Osteoblast (primary cell): ENCODE measurements around the gene CFAP210. TPM values are rescaled to one million over a fixed set of nuclear protein-coding genes. Genes with fewer than 3 reads are reported as not detected.

ENCODE experiments used
- DNase-seq: peaks from one replicate; pipeline ENCODE4 v3.0.0; 2011; ENCODE audit warnings: low spot score, mixed read lengths; ENCODE audit not compliant: insufficient read length; ENCODE audit errors: missing footprints
- H2AFZ ChIP-seq: 2 replicates; pipeline ENCODE4 v1.6.0; 2011; ENCODE audit warnings: mild to moderate bottlenecking, low read length
- H3K27ac ChIP-seq: 2 replicates; pipeline ENCODE4 v1.5.1; 2011; ENCODE audit warnings: mild to moderate bottlenecking, low read depth, low read length, moderate library complexity
- H3K27me3 ChIP-seq: 2 replicates; pipeline ENCODE4 v1.6.0; 2012; ENCODE audit warnings: mild to moderate bottlenecking, control low read depth, inconsistent platforms, low read length, moderate library complexity; ENCODE audit not compliant: insufficient read depth
- H3K36me3 ChIP-seq: 2 replicates; pipeline ENCODE4 v1.5.1; 2011; ENCODE audit warnings: mild to moderate bottlenecking, low read length, control low read depth, moderate library complexity; ENCODE audit not compliant: insufficient read depth
- H3K4me1 ChIP-seq: 2 replicates; pipeline ENCODE4 v1.5.1; 2011; ENCODE audit warnings: mild to moderate bottlenecking, low read length, control low read depth, moderate library complexity; ENCODE audit not compliant: insufficient read depth
- H3K4me2 ChIP-seq: 2 replicates; pipeline ENCODE4 v1.6.0; 2011; ENCODE audit warnings: mild to moderate bottlenecking, low read length; ENCODE audit not compliant: insufficient read depth
- H3K4me3 ChIP-seq: fragments of 200-600 bp; sonication (generic); 3 replicates; pipeline ENCODE4 v1.5.1; 2012; ENCODE audit warnings: mild to moderate bottlenecking, low read length, inconsistent platforms; ENCODE audit not compliant: insufficient read depth
- H3K79me2 ChIP-seq: 2 replicates; pipeline ENCODE4 v1.6.0; 2012; ENCODE audit warnings: mild to moderate bottlenecking, low read length, control low read depth, inconsistent platforms; ENCODE audit not compliant: insufficient read depth
- H3K9me3 ChIP-seq: 2 replicates; pipeline ENCODE4 v1.5.1; 2011; ENCODE audit warnings: low read depth, low read length, control low read depth
- H4K20me1 ChIP-seq: 2 replicates; pipeline ENCODE4 v1.6.0; 2012; ENCODE audit warnings: mild to moderate bottlenecking, low read length, control low read depth; ENCODE audit not compliant: insufficient read depth
- CTCF ChIP-seq: IDR thresholded peaks from 2 replicates; pipeline ENCODE4 v1.5.1; 2011; ENCODE audit warnings: mild to moderate bottlenecking, low read depth, low read length, moderate library complexity; ENCODE audit errors: extremely low read depth
- total RNA-seq: library from RNA; depleted of rRNA; stranded (reverse); fragments of >200 nt; gene quantifications from 2 replicates; pipeline ENCODE4 v1.2.3, GENCODE V29; 2012

CFAP210 gene
- total RNA-seq, 1 donor = 0.36 TPM

- Histone ChIP-seq H2AFZ (peak overlapping the region; percentile 90), H3K9me3 (no peaks in the 10 kb centered on the region), H3K27ac (no peak overlapping the region), H4K20me1 (no peaks in the 10 kb centered on the region), H3K27me3 (peaks cover 14% of the 10 kb centered on the region), H3K4me2 (peak overlapping the region; percentile 92), H3K4me3 (peak overlapping the region; percentile 74), H3K79me2 (no peaks in the 10 kb centered on the region), H3K36me3 (no peaks in the 10 kb centered on the region), H3K4me1 (peaks cover 5% of the 10 kb centered on the region)
- TF ChIP-seq CTCF = no peak
- DNase-seq = peak; percentile 88
Measured at GRCh38 chr2:169734169-169734847, 40.1 kb upstream of the CFAP210 start.

- TF ChIP-seq CTCF = no peak
- peak overlapping the region; percentile 45 for H2AFZ ChIP-seq
- H4K20me1 ChIP-seq = no peaks in the 10 kb centered on the region
- no peak for DNase-seq
- peaks cover 14% of the 10 kb centered on the region for H3K27me3 ChIP-seq
- H3K4me2 ChIP-seq = peak overlapping the region; percentile 85
- no peaks in the 10 kb centered on the region for H3K79me2 ChIP-seq
- peaks cover 5% of the 10 kb centered on the region for H3K4me1 ChIP-seq
- peak overlapping the region; percentile 74 for H3K4me3 ChIP-seq
- H3K27ac ChIP-seq = no peak overlapping the region
- H3K9me3 ChIP-seq = no peaks in the 10 kb centered on the region
- no peaks in the 10 kb centered on the region for H3K36me3 ChIP-seq
Measured at GRCh38 chr2:169732583-169733358, 38.6 kb upstream of the CFAP210 start.

GRCh38 chr2:169732075-169732474, 37.9 kb upstream of the CFAP210 start:
- H3K4me1 ChIP-seq = peaks cover 5% of the 10 kb centered on the region
- H3K4me2 ChIP-seq = no peak overlapping the region
- TF ChIP-seq CTCF = no peak
- H3K4me3 ChIP-seq = no peak overlapping the region
- H3K27me3 ChIP-seq = peaks cover 14% of the 10 kb centered on the region
- DNase-seq = no peak
- H3K27ac ChIP-seq = no peak overlapping the region
- no peaks in the 10 kb centered on the region for H3K9me3 ChIP-seq
- no peaks in the 10 kb centered on the region for H3K79me2 ChIP-seq
- no peaks in the 10 kb centered on the region for H4K20me1 ChIP-seq
- H3K36me3 ChIP-seq = no peaks in the 10 kb centered on the region
- H2AFZ ChIP-seq = no peak overlapping the region

GRCh38 chr2:169729274-169729605, 35.0 kb upstream of the CFAP210 start:
- no peaks in the 10 kb centered on the region for H3K79me2 ChIP-seq
- H3K4me3 ChIP-seq = no peak overlapping the region
- no peak overlapping the region for H3K27ac ChIP-seq
- TF ChIP-seq CTCF = no peak
- H4K20me1 ChIP-seq = no peaks in the 10 kb centered on the region
- H3K36me3 ChIP-seq = no peaks in the 10 kb centered on the region
- no peak overlapping the region for H3K4me2 ChIP-seq
- DNase-seq = no peak
- H3K27me3 ChIP-seq = peaks cover 8% of the 10 kb centered on the region
- no peaks in the 10 kb centered on the region for H3K4me1 ChIP-seq
- no peaks in the 10 kb centered on the region for H3K9me3 ChIP-seq
- H2AFZ ChIP-seq = no peak overlapping the region
